Left colon (tissue), 2 donors: ENCODE measurements around the gene PARP3. TPM values are rescaled to one million over a fixed set of nuclear protein-coding genes. Genes with fewer than 3 reads are reported as not detected.

Experiments
- ATAC-seq: fragments of 200-7000 bp; cut with Tn5 transposase; one replicate; pipeline ENCODE4 v1.9.1; 2020; ENCODE audit warnings: mild to moderate bottlenecking, moderate library complexity
- DNase-seq, 2 donors: peaks; one replicate each; pipeline ENCODE4 v3.0.0-alpha.2; 2020
- intact Hi-C, 2 donors: fragments of 100-400 bp; cut with DNase I in 1 of 2; cut with micrococcal nuclease in 1 of 2; formaldehyde crosslinking; loops; one replicate each; pipeline versions ENCODE4 v1.11.2 to v1.14.0; 2022; cut with DNase I, micrococcal nuclease
- total RNA-seq, 2 donors: library from RNA; stranded (reverse); fragmentation: NEBNext Ultra II Directional; extraction: Animal tissue kit (Norgen Biotek cat#: 25700); gene quantifications; one replicate each; pipeline ENCODE4 v1.2.1, GENCODE V29; 2021
- donor health status: DM: no; HTN: no; CAD: no.
- donor health status: DM: yes; HTN: yes; CAD: no.

The PARP3 gene
- total RNA-seq, 2 donors from 2014 or later, result 23.6 to 25.5 TPM

GRCh38 chr3:51932471-51933370, 9.4 kb upstream of the PARP3 start:
- DNase-seq, result no peak
- intact Hi-C loops, result no loop called here
- no peak for ATAC-seq

GRCh38 chr3:51933471-51934138, 8.6 kb upstream of the PARP3 start:
- intact Hi-C loops, result no loop called here
- DNase-seq (no peak), ATAC-seq (no peak)

- intact Hi-C loops, result no loop called here
- DNase-seq (no peak), ATAC-seq (no peak)
Measured at GRCh38 chr3:51934139-51934850, 7.9 kb upstream of the PARP3 start.

- intact Hi-C loops, result no loop called here
- DNase-seq, result no peak
- no peak for ATAC-seq
Measured at GRCh38 chr3:51934991-51935885, 6.9 kb upstream of the PARP3 start.

GRCh38 chr3:51935886-51936755, 6.0 kb upstream of the PARP3 start:
- intact Hi-C loops, result no loop called here
- DNase-seq (no peak), ATAC-seq (no peak)

GRCh38 chr3:51937014-51937413, 5.1 kb upstream of the PARP3 start:
- intact Hi-C loops, result no loop called here
- DNase-seq (no peak), ATAC-seq (no peak)

- no peak for DNase-seq
- intact Hi-C loops, result no loop called here
- ATAC-seq, result no peak
Measured at GRCh38 chr3:51937611-51938450, 4.3 kb upstream of the PARP3 start.

- intact Hi-C loops, result no loop called here
Measured at GRCh38 chr3:51938780-51939425, 3.3 kb upstream of the PARP3 start.

GRCh38 chr3:51940648-51941462, 1.3 kb upstream of the PARP3 start:
- no peak for DNase-seq
- ATAC-seq, result no peak
- intact Hi-C loops, result no loop called here

More at GRCh38 chr3:51938780-51939425, 3.3 kb upstream of the PARP3 start:
- ATAC-seq, result no peak
- no peak for DNase-seq

GRCh38 chr3:51941463-51941797, 733 bp upstream of the PARP3 start:
- intact Hi-C loops, result no loop called here
- no peak for DNase-seq
- ATAC-seq, result no peak

- intact Hi-C loops, result no loop called here
- ATAC-seq, result peak; percentile 58
- DNase-seq, result peak; percentile 71 to 80
Measured at GRCh38 chr3:51942603-51943450, 664 bp downstream of the PARP3 start.

GRCh38 chr3:51943451-51944391, 1.6 kb downstream of the PARP3 start:
- DNase-seq (no peak), ATAC-seq (no peak)
- intact Hi-C loops, result no loop called here

- DNase-seq, result no peak
- intact Hi-C loops, result no loop called here
- no peak for ATAC-seq
Measured at GRCh38 chr3:51944451-51945021, 2.4 kb downstream of the PARP3 start.
